Karpas-422 (cell line): Measurements from ENCODE around the gene PCDHGA8. TPM values are rescaled to one million over a fixed set of nuclear protein-coding genes. Genes with fewer than 3 reads are reported as not detected.

Source experiments
- DNase-seq: peaks from one replicate; pipeline ENCODE4 v3.0.0-alpha.2; 2015
- H2AFZ ChIP-seq: fragments of 200-600 bp; sonication (generic); 2 replicates; pipeline ENCODE4 v1.6.1; 2014; ENCODE audit warnings: antibody characterized with exemption, low read length, mixed read lengths
- H3K27ac ChIP-seq: fragments of 200-600 bp; sonication (generic); 2 replicates; pipeline ENCODE4 v1.5.1; 2014; ENCODE audit warnings: mild to moderate bottlenecking, low read length, moderate library complexity
- H3K27me3 ChIP-seq: fragments of 200-600 bp; sonication (generic); 2 replicates; pipeline ENCODE4 v1.6.1; 2014; ENCODE audit warnings: low read length, mixed read lengths
- H3K36me3 ChIP-seq: fragments of 200-600 bp; sonication (generic); 2 replicates; pipeline ENCODE4 v1.6.1; 2014; ENCODE audit warnings: low read length, mixed read lengths; ENCODE audit not compliant: insufficient read depth
- H3K4me1 ChIP-seq: fragments of 200-600 bp; sonication (generic); 2 replicates; pipeline ENCODE4 v1.6.1; 2014; ENCODE audit warnings: mild to moderate bottlenecking, low read length, mixed read lengths
- H3K4me2 ChIP-seq: fragments of 200-600 bp; sonication (generic); 2 replicates; pipeline ENCODE4 v1.6.1; 2014; ENCODE audit warnings: low read length, low read depth, mild to moderate bottlenecking; ENCODE audit not compliant: poor library complexity, severe bottlenecking
- H3K4me3 ChIP-seq: fragments of 200-600 bp; sonication (generic); 2 replicates; pipeline ENCODE4 v1.5.1; 2014; ENCODE audit warnings: mild to moderate bottlenecking, antibody characterized with exemption, low read length, mixed read lengths
- H3K79me2 ChIP-seq: fragments of 200-600 bp; sonication (generic); 2 replicates; pipeline ENCODE4 v1.6.1; 2014; ENCODE audit warnings: mild to moderate bottlenecking, low read length, mixed read lengths
- H3K9ac ChIP-seq: fragments of 200-600 bp; sonication (generic); 2 replicates; pipeline ENCODE4 v1.6.0; 2014; ENCODE audit warnings: low read length
- H3K9me2 ChIP-seq: fragments of 200-600 bp; sonication (generic), shearing (Covaris generic); replicated peaks from 2 replicates; pipeline ENCODE4 v1.6.0; 2014; ENCODE audit warnings: mild to moderate bottlenecking, low read length, moderate library complexity; ENCODE audit not compliant: insufficient read depth
- H3K9me3 ChIP-seq: fragments of 300-700, 200-600 bp; sonication (generic); 2 replicates; pipeline ENCODE4 v1.6.1; 2014; ENCODE audit warnings: low read length, mixed read lengths
- H4K20me1 ChIP-seq: fragments of 200-600 bp; sonication (generic); 2 replicates; pipeline ENCODE4 v1.6.1; 2014; ENCODE audit warnings: mild to moderate bottlenecking, antibody characterized with exemption, low read length, low read depth; ENCODE audit not compliant: insufficient read depth
- total RNA-seq: library from RNA; depleted of rRNA; stranded (reverse); fragments of >200 nt; shearing (Covaris generic); gene quantifications from 2 replicates; pipeline ENCODE4 v1.2.3, GENCODE V29; 2014; ENCODE audit warnings: low replicate concordance

PCDHGA8 gene
- total RNA-seq, 1 experiment from 2014 or later: 9.6 TPM

GRCh38 chr5:141351591-141351990 lies 40.8 kb upstream of the PCDHGA8 start:
- no peak for DNase-seq
- Histone ChIP-seq H3K79me2 (peaks cover 34% of the 10 kb centered on the region), H3K4me2 (no peak overlapping the region), H3K4me1 (peaks cover 12% of the 10 kb centered on the region), H3K36me3 (peaks cover 22% of the 10 kb centered on the region; the same call in 1 of the 2 replicates), H3K27me3 (no peaks in the 10 kb centered on the region), H3K27ac (no peak overlapping the region), H3K9ac (no peak overlapping the region), H4K20me1 (no peaks in the 10 kb centered on the region), H2AFZ (no peak overlapping the region), H3K9me3 (peaks cover 13% of the 10 kb centered on the region), H3K4me3 (peak overlapping the region; percentile 68; the same call in 1 of the 2 replicates), H3K9me2 (no peaks in the 10 kb centered on the region)

DNA sequence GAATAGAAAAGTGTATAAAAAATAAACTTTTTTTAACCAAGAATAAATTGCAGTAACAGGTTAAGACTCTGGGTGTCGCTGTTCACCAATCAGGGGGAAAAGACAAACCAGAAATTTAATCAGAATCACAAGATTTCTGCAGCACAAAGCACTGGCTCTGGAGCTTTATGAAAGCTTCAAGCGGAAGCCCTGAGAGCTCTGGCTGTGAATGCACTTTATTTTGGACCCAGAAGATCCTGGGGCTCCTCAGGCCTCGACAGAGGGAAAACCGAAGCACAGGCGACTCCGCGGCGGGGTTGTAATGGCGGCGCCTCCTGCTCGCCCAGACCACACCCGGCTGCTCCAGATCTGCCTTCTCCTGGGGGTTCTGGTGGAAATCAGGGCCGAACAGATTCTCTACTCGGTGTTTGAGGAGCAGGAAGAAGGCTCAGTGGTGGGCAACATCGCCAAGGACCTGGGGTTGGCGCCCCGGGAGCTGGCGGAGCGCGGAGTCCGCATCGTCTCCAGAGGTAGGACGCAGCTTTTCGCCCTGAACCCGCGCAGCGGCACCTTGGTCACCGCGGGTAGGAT lies 37.4 kb upstream of the PCDHGA8 start, which contains the start of gene PCDHGA4:
Gene PCDHGA4, plus strand, starts transcription at position 122 of the 570 bp plus-strand sequence. Its CDS starts 87 bp downstream, at position 209.
- Histone ChIP-seq H3K4me2 (peak within 1 kb of the TSS; percentile 38), H3K36me3 (peaks cover 28% of the 10 kb centered on the region; the same call in 1 of the 2 replicates), H3K27ac (no peak within 1 kb of the TSS), H3K4me3 (peak within 1 kb of the TSS; percentile 27; the same call in 1 of the 2 replicates), H3K27me3 (no peaks in the 10 kb centered on the region), H3K9me2 (no peaks in the 10 kb centered on the region), H3K9me3 (peaks cover 13% of the 10 kb centered on the region), H2AFZ (no peak within 1 kb of the TSS), H3K79me2 (peaks cover 38% of the 10 kb centered on the region), H4K20me1 (no peaks in the 10 kb centered on the region), H3K9ac (no peak within 1 kb of the TSS), H3K4me1 (peaks cover 26% of the 10 kb centered on the region)
- peak; percentile 58 for DNase-seq

DNA sequence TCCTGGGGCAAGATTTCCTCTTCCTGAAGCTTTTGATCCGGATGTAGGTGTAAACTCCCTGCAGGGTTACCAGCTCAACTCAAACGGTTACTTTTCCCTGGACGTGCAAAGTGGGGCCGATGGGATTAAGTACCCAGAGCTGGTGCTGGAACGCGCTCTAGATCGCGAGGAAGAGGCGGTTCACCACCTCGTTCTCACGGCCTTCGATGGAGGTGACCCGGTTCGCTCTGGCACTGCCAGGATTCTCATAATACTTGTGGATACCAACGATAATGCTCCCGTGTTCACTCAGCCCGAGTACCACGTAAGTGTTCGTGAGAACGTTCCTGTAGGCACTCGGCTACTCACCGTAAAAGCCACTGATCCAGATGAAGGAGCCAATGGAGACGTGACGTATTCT lies 36.8 kb upstream of the PCDHGA8 start:
- H2AFZ ChIP-seq: no peak overlapping the region
- DNase-seq: no peak
- H4K20me1 ChIP-seq: no peaks in the 10 kb centered on the region
- H3K9me2 ChIP-seq: no peaks in the 10 kb centered on the region
- H3K4me3 ChIP-seq: no peak overlapping the region
- H3K4me1 ChIP-seq: peaks cover 27% of the 10 kb centered on the region
- peaks cover 13% of the 10 kb centered on the region for H3K9me3 ChIP-seq
- H3K79me2 ChIP-seq: peaks cover 42% of the 10 kb centered on the region
- H3K4me2 ChIP-seq: no peak overlapping the region
- H3K27ac ChIP-seq: no peak overlapping the region
- no peaks in the 10 kb centered on the region for H3K27me3 ChIP-seq
- H3K36me3 ChIP-seq: peaks cover 28% of the 10 kb centered on the region; the same call in 1 of the 2 replicates
- no peak overlapping the region for H3K9ac ChIP-seq

DNA sequence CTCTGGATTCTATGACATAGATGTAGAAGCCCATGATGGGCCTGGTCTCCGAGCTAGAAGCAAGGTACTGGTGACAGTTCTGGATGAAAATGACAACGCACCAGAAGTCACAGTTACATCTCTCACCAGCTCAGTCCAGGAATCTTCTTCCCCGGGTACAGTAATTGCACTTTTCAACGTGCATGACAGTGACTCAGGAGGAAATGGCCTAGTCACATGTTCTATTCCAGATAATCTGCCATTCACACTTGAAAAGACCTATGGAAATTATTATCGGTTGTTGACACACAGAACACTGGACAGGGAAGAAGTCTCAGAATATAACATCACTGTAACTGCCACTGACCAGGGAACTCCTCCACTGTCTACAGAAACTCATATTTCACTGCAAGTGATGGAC lies 36.3 kb upstream of the PCDHGA8 start:
- H3K9me3 ChIP-seq: peaks cover 15% of the 10 kb centered on the region
- H3K4me1 ChIP-seq: peaks cover 24% of the 10 kb centered on the region
- no peak for DNase-seq
- H2AFZ ChIP-seq: no peak overlapping the region
- no peak overlapping the region for H3K9ac ChIP-seq
- H3K27ac ChIP-seq: no peak overlapping the region
- no peaks in the 10 kb centered on the region for H4K20me1 ChIP-seq
- H3K4me2 ChIP-seq: no peak overlapping the region
- H3K9me2 ChIP-seq: no peaks in the 10 kb centered on the region
- no peak overlapping the region for H3K4me3 ChIP-seq
- no peaks in the 10 kb centered on the region for H3K27me3 ChIP-seq
- peaks cover 40% of the 10 kb centered on the region for H3K79me2 ChIP-seq
- peaks cover 29% of the 10 kb centered on the region; the same call in 1 of the 2 replicates for H3K36me3 ChIP-seq

DNA sequence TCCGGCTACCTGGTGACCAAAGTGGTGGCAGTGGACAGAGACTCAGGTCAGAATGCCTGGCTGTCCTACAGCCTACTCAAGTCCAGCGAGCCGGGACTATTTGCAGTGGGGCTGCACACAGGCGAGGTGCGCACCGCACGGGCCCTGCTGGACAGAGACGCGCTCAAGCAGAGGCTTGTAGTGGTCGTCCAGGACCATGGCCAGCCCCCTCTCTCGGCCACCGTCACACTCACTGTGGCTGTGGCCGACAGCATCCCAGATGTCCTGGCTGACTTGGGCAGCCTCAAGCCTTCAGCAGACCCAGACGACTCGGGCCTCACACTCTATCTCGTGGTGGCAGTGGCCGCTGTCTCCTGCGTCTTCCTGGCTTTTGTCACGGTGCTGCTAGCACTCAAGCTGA lies 35.5 kb upstream of the PCDHGA8 start:
- Histone ChIP-seq H4K20me1 (no peaks in the 10 kb centered on the region), H3K27me3 (no peaks in the 10 kb centered on the region), H3K9ac (no peak overlapping the region), H3K79me2 (peaks cover 38% of the 10 kb centered on the region), H3K4me3 (no peak overlapping the region), H2AFZ (no peak overlapping the region), H3K27ac (no peak overlapping the region), H3K9me3 (peaks cover 19% of the 10 kb centered on the region), H3K9me2 (no peaks in the 10 kb centered on the region), H3K36me3 (peaks cover 28% of the 10 kb centered on the region; the same call in 1 of the 2 replicates), H3K4me1 (peaks cover 24% of the 10 kb centered on the region), H3K4me2 (no peak overlapping the region)
- no peak for DNase-seq

DNA sequence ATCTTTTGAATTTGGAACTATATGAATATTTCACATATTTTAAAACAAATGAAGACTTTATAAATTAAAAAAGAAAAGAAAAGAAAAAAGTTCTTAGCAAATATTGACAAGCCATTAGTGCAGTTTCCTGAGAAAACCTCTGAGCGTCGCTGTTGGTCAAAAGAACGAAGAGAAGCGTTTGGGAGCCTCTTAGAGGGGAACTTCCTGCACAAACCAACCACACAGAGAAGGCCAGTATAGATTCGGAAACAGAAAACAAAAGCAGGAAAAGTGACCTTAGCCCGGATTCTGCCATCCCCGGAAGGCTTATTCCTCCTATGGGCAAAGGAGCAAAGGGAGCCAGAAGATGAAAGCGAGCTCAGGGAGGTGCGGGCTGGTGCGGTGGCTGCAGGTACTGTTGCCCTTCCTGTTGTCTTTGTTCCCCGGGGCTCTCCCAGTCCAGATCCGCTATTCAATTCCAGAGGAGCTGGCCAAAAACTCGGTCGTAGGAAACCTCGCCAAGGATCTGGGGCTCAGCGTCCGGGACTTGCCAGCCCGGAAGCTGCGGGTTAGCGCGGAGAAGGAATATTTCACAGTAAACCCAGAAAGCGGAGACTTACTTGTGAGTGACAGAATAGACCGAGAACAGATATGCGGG lies 32.5 kb upstream of the PCDHGA8 start, which contains the start of gene PCDHGB2:
Gene PCDHGB2, plus strand, starts transcription at position 205 of the 637 bp plus-strand sequence. Its CDS starts 142 bp downstream, at position 347.
- Histone ChIP-seq H3K9me3 (peaks cover 28% of the 10 kb centered on the region), H3K36me3 (peaks cover 30% of the 10 kb centered on the region), H2AFZ (0 out of 2 replicates have a peak within 1 kb of the TSS, but pooled peaks have one; percentile 39), H3K9ac (peak within 1 kb of the TSS; percentile 70), H4K20me1 (no peaks in the 10 kb centered on the region), H3K79me2 (peaks cover 35% of the 10 kb centered on the region), H3K4me2 (peak within 1 kb of the TSS; percentile 70), H3K9me2 (no peaks in the 10 kb centered on the region), H3K27me3 (no peaks in the 10 kb centered on the region), H3K4me1 (peaks cover 39% of the 10 kb centered on the region), H3K27ac (peak within 1 kb of the TSS; percentile 67), H3K4me3 (peak within 1 kb of the TSS; percentile 67)
- peak; percentile 87 for DNase-seq

DNA sequence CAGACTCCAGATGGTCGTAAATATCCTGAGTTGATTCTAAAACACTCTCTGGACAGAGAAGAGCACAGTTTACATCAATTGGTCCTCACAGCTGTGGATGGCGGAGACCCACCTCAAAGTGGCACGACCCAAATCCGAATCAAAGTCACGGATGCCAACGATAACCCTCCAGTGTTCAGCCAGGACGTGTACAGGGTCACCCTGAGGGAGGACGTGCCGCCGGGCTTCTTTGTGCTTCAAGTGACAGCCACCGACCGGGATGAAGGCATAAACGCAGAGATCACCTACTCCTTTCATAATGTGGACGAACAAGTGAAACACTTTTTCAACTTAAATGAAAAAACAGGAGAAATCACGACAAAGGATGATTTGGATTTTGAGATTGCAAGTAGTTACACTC lies 31.7 kb upstream of the PCDHGA8 start:
- peak overlapping the region; percentile 70 for H3K4me2 ChIP-seq
- H3K9ac ChIP-seq: peak overlapping the region; percentile 70; the same call in 1 of the 2 replicates
- H3K27ac ChIP-seq: peak overlapping the region; percentile 67; the same call in 1 of the 2 replicates
- DNase-seq: no peak
- no peaks in the 10 kb centered on the region for H3K27me3 ChIP-seq
- no peaks in the 10 kb centered on the region for H4K20me1 ChIP-seq
- H3K9me3 ChIP-seq: peaks cover 21% of the 10 kb centered on the region; the same call in 1 of the 2 replicates
- no peaks in the 10 kb centered on the region for H3K9me2 ChIP-seq
- peaks cover 35% of the 10 kb centered on the region for H3K79me2 ChIP-seq
- peaks cover 29% of the 10 kb centered on the region for H3K36me3 ChIP-seq
- H3K4me1 ChIP-seq: peaks cover 39% of the 10 kb centered on the region
- peak overlapping the region; percentile 67; the same call in 1 of the 2 replicates for H3K4me3 ChIP-seq
- no peak overlapping the region for H2AFZ ChIP-seq

GRCh38 chr5:141362719-141363118 lies 29.7 kb upstream of the PCDHGA8 start:
- H3K27me3 ChIP-seq: no peaks in the 10 kb centered on the region
- peaks cover 24% of the 10 kb centered on the region; the same call in 1 of the 2 replicates for H3K9me3 ChIP-seq
- peak; percentile 70 for DNase-seq
- no peaks in the 10 kb centered on the region for H4K20me1 ChIP-seq
- peaks cover 29% of the 10 kb centered on the region for H3K36me3 ChIP-seq
- H3K9ac ChIP-seq: no peak overlapping the region
- peak overlapping the region; percentile 42 for H3K4me2 ChIP-seq
- peak overlapping the region; percentile 25; the same call in 1 of the 2 replicates for H3K4me3 ChIP-seq
- H3K79me2 ChIP-seq: peaks cover 28% of the 10 kb centered on the region
- H3K4me1 ChIP-seq: peaks cover 40% of the 10 kb centered on the region
- H2AFZ ChIP-seq: no peak overlapping the region
- H3K27ac ChIP-seq: peak overlapping the region; percentile 90
- H3K9me2 ChIP-seq: no peaks in the 10 kb centered on the region
